Activated CD4-positive, CD25-positive, alpha-beta regulatory T cell treated with anti-CD3 and anti-CD28 coated beads, Interleukin-2, amount 50 U/mL, for 16 hours (primary cell): ENCODE measurements around the gene PHETA2.

Source experiments
- DNase-seq: peaks from one replicate; pipeline ENCODE4 v3.0.0-alpha.2; 2020; ENCODE audit warnings: low read depth, low spot score

Gene PHETA2

GRCh38 chr22:42074132-42074811 is at the start of gene PHETA2:
Gene PHETA2, plus strand, starts transcription at chr22:42074248. Its CDS starts 3,046 bp downstream, at chr22:42077294.
- DNase-seq = no peak

GRCh38 chr22:42025421-42025820 is 48.6 kb upstream of the PHETA2 start:
- no peak for DNase-seq

GRCh38 chr22:42026705-42027104 is 47.3 kb upstream of the PHETA2 start:
- DNase-seq = no peak

GRCh38 chr22:42033263-42034181 is 40.5 kb upstream of the PHETA2 start:
- DNase-seq = no peak

GRCh38 chr22:42035256-42035655 is 38.8 kb upstream of the PHETA2 start:
- no peak for DNase-seq

- DNase-seq = no peak
Observed at GRCh38 chr22:42039271-42039670, 34.8 kb upstream of the PHETA2 start.

GRCh38 chr22:42041784-42042183 is 32.3 kb upstream of the PHETA2 start:
- DNase-seq = no peak

GRCh38 chr22:42050641-42051180 is 23.3 kb upstream of the PHETA2 start:
- no peak for DNase-seq

- DNase-seq = no peak
Observed at GRCh38 chr22:42052765-42053164, 21.3 kb upstream of the PHETA2 start.

- DNase-seq = no peak
Observed at GRCh38 chr22:42056757-42057511, 17.1 kb upstream of the PHETA2 start.

GRCh38 chr22:42060489-42060888 is 13.6 kb upstream of the PHETA2 start:
- DNase-seq = no peak

- DNase-seq = no peak
Observed at GRCh38 chr22:42061041-42061440, 13.0 kb upstream of the PHETA2 start.

GRCh38 chr22:42062506-42063170 is 11.4 kb upstream of the PHETA2 start:
- no peak for DNase-seq

- no peak for DNase-seq
Observed at GRCh38 chr22:42064629-42065028, 9.4 kb upstream of the PHETA2 start.

GRCh38 chr22:42065438-42066125 is 8.5 kb upstream of the PHETA2 start:
- DNase-seq = no peak

GRCh38 chr22:42066126-42066761 is 7.8 kb upstream of the PHETA2 start:
- no peak for DNase-seq

GRCh38 chr22:42066937-42067336 is 7.1 kb upstream of the PHETA2 start:
- no peak for DNase-seq

- DNase-seq = no peak
Observed at GRCh38 chr22:42067671-42068251, 6.3 kb upstream of the PHETA2 start.

GRCh38 chr22:42068291-42068690 is 5.8 kb upstream of the PHETA2 start:
- no peak for DNase-seq
